ENCODE results near the gene PRKD2. TPM values are rescaled to one million over a fixed set of nuclear protein-coding genes. Genes with fewer than 3 reads are reported as not detected.
A peak's percentile ranks its signal among the peaks of the same experiment; 100 is the strongest.

The PRKD2 gene
- total RNA-seq, 1 donor from 2014 or later: 49.4 TPM

DNA sequence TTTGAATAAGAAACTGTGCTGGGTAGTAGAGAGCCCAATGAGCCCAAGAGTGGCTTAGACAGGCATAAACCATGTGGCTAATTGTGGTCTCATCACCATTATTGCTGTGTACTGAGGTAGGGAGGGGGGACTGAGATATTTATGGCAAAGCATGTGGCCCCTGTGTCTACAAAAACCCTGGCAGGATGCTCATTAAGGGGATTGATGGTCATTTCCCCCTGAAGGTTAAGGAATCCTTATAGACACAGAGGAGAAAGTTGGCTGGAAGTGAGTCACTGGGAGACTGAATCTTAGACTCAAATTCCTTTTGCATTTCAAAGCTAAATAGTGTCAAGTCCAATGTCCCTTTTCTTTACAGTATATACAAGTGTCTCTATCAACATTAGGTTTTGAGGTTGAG, 46.1 kb downstream of the PRKD2 start:
- no peak for DNase-seq (ENCODE audit: extremely low spot score in 2 of 2)
- Histone ChIP-seq H3K9me3 (no peaks in the 10 kb centered on the region), H3K27me3 (no peaks in the 10 kb centered on the region), H3K36me3 (peaks cover 0 to 25% of the 10 kb centered on the region in 2 donors), H3K4me1 (no peaks in the 10 kb centered on the region), H3K4me3 (no peak overlapping the region), H3K27ac (no peak overlapping the region)
- TF ChIP-seq, protein P1, sequence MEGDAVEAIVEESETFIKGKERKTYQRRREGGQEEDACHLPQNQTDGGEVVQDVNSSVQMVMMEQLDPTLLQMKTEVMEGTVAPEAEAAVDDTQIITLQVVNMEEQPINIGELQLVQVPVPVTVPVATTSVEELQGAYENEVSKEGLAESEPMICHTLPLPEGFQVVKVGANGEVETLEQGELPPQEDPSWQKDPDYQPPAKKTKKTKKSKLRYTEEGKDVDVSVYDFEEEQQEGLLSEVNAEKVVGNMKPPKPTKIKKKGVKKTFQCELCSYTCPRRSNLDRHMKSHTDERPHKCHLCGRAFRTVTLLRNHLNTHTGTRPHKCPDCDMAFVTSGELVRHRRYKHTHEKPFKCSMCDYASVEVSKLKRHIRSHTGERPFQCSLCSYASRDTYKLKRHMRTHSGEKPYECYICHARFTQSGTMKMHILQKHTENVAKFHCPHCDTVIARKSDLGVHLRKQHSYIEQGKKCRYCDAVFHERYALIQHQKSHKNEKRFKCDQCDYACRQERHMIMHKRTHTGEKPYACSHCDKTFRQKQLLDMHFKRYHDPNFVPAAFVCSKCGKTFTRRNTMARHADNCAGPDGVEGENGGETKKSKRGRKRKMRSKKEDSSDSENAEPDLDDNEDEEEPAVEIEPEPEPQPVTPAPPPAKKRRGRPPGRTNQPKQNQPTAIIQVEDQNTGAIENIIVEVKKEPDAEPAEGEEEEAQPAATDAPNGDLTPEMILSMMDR (IDR thresholded peaks at IDR 0.05): no peak
- TF ChIP-seq POLR2A (IDR thresholded peaks at IDR 0.05) (no peak), POLR2AphosphoS5 (IDR thresholded peaks at IDR 0.05; ENCODE audit: insufficient read depth in 1 of 2, low read depth in 1 of 2) (no peak)
- intact Hi-C loops (cut with DNase I): no loop called here

DNA sequence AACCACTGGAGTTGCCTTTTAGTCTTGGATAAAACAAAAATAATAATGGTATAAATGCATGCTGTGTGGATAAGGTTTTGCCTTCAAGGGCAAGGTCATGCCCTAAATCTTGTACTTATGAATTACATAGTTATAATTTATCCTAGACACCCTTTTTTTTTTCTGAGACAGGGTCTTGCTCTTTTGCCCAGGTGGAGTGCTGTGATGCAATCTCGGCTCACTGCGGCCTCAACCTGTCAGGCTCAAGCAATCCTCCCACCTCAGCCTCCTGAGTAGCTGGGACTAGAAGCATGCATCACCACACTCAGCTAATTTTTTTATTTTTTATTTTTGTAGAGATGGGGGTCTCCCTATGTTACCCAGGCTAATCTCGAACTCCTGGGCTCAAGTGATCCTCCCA, 48.3 kb downstream of the PRKD2 start:
- TF ChIP-seq POLR2AphosphoS5 (IDR thresholded peaks at IDR 0.05; ENCODE audit: insufficient read depth in 1 of 2, low read depth in 1 of 2) (no peak), POLR2A (IDR thresholded peaks at IDR 0.05) (no peak)
- TF ChIP-seq, protein P1 (IDR thresholded peaks at IDR 0.05): no peak
- peaks cover 0 to 6% of the 10 kb centered on the region in 2 donors for H3K36me3 ChIP-seq
- H3K9me3 ChIP-seq: no peaks in the 10 kb centered on the region
- DNase-seq (ENCODE audit: extremely low spot score in 2 of 2): no peak
- no peaks in the 10 kb centered on the region for H3K4me1 ChIP-seq
- no peak overlapping the region for H3K4me3 ChIP-seq
- H3K27ac ChIP-seq: no peak overlapping the region
- no peaks in the 10 kb centered on the region for H3K27me3 ChIP-seq
- intact Hi-C loops (cut with DNase I): no loop called here

DNA sequence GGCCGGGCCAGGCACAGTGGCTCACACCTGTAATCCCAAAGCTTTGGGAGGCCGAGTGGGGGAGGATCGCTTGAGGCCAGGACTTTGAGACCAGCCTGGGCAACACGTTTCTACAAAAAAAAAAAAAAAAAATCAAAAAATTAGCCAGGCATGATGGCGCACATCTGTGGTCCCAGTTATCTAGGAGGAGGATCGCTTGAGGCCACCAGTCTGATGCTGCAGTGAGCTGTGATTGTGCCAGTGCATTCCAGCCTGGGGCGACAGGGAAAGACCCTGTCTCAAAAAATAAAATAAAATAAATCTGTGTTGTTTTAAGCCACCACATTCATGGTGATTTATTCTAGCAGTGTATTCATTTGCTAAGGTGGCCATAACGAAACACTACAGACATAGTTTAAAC, 51.8 kb downstream of the PRKD2 start:
- intact Hi-C loops (cut with DNase I): no loop called here

DNA sequence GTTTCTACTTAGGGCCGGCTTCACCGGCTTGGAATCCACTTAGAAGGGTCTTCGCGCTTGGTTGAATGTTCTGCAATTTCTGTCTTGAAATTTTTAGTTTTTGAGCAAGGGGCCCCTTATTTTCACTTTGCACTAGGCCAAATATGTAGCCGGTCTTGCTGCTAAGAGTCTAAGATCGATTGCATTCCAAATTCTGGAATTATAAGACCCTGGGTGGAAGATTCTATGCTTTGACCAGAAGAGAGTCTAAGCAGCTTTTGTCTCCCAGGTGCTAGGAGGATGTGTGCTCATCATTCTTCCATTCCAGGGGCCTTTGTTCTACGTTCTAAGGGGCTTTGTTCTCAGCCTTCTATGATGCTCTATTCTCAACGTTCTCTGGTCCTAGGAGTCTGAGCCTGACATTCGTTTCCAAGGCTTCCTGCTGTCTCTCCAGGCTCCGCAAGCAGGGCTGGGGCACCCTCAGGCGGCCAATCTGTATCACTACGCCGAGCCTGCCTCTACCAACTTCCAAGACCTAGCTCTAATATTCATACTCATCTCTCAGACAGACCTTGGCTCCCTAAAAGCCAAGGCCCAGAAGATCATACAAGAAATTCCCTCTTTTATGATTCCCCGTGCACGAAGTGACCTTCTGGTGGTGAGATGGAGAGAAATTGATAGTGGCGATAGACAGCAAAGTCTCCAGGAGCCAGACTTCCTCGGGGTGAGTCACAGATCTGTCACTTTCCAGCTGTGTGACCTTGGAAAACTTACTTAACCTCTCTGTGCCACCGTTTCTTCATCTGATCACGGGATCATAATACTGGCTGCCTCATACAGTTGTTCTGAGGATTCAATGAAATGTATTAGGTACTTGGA, 55.0 kb downstream of the PRKD2 start:
- H3K4me3 ChIP-seq: peak overlapping the region; percentile 37 to 40
- H3K36me3 ChIP-seq: no peaks in the 10 kb centered on the region
- peak overlapping the region; percentile 94 for H3K27ac ChIP-seq
- intact Hi-C loops (cut with DNase I): loop anchor here (5.0 kb wide), 2 partner anchors 35 to 50 kb away; partner anchors contain the start of gene PTGIR
- no peaks in the 10 kb centered on the region for H3K9me3 ChIP-seq
- DNase-seq (ENCODE audit: extremely low spot score in 2 of 2): peak in 1 of 2 donors; percentile 93
- TF ChIP-seq POLR2A (IDR thresholded peaks at IDR 0.05): no peak
- TF ChIP-seq, protein P1 (IDR thresholded peaks at IDR 0.05): peak; percentile 83 to 91 (median 89)
- H3K4me1 ChIP-seq: peaks cover 38% of the 10 kb centered on the region
- no peaks in the 10 kb centered on the region for H3K27me3 ChIP-seq

More for the DNA sequence above, 51.8 kb downstream of the PRKD2 start:
- Histone ChIP-seq H3K27me3 (no peaks in the 10 kb centered on the region), H3K4me3 (no peak overlapping the region), H3K27ac (no peak overlapping the region), H3K9me3 (no peaks in the 10 kb centered on the region), H3K4me1 (peaks cover 19% of the 10 kb centered on the region), H3K36me3 (no peaks in the 10 kb centered on the region)
- TF ChIP-seq POLR2A (IDR thresholded peaks at IDR 0.05): no peak
- DNase-seq (ENCODE audit: extremely low spot score in 2 of 2): no peak

DNA sequence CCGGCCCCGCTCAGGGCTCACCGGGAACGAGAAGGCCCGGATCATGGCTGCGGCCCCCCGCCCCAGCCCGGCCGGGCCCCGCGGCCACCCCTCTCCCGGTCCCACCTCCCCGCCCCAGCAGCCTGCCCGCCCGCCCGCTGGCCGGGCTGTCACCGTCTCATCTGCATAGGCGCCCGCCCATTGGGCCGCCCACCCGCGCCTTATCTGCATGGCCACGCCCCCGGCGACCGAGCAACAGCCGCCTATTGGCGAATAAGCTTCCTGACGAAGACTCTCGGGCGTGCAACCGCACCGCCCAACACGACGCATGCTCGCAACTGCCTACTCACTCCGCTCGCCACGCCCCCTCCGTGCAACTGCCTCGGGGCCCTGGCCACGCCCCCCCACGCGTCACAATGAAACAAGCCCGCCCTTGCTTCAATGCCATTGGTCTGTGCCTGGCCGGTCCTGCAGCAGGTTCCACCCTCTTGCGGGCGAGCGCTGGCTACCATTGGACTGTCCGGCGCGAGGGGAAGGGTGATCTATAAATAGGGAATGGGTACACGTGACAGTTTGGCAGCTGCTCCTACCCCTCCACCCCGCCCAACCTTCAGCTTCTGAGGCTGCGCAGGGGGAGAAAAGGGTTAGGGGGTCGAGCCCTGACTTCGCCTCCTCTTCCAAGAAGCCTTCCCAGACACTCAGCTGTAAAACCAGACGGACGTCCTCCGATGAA, 55.7 kb downstream of the PRKD2 start, which contains the start of gene DACT3:
DACT3 (minus strand) TSS at position 163 of the 712 bp plus-strand sequence; CDS start at position 45, 118 bp downstream.
- H3K27me3 ChIP-seq: no peaks in the 10 kb centered on the region
- intact Hi-C loops (cut with DNase I): loop anchor here (5.0 kb wide), 2 partner anchors 34 to 49 kb away; partner anchors contain the start of gene PTGIR
- H3K9me3 ChIP-seq: no peaks in the 10 kb centered on the region
- no peaks in the 10 kb centered on the region for H3K36me3 ChIP-seq
- peak within 1 kb of the TSS; percentile 56 to 74 for H3K4me3 ChIP-seq
- TF ChIP-seq, protein P1 (IDR thresholded peaks at IDR 0.05): peak in 2 of 3 experiments; percentile 9 to 27
- peak; percentile 79 to 90 for TF ChIP-seq POLR2AphosphoS5 (IDR thresholded peaks at IDR 0.05; ENCODE audit: insufficient read depth in 1 of 2, low read depth in 1 of 2)
- TF ChIP-seq POLR2A (IDR thresholded peaks at IDR 0.05): peak in 1 of 2 donors; percentile 50
- peak; percentile 100 for DNase-seq (ENCODE audit: extremely low spot score in 2 of 2)
- H3K27ac ChIP-seq: peak within 1 kb of the TSS; percentile 94
- H3K4me1 ChIP-seq: peaks cover 38% of the 10 kb centered on the region
